Lower lobe of right lung (tissue), 2 donors: ENCODE data around the gene TEPSIN. TPM values are rescaled to one million over a fixed set of nuclear protein-coding genes. Genes with fewer than 3 reads are reported as not detected.

ENCODE experiments used
- ATAC-seq, 2 donors: fragments of 200-7000 bp; cut with Tn5 transposase; one replicate each; pipeline ENCODE4 v1.9.1; 2020 to 2022; ENCODE audit warnings: mild to moderate bottlenecking in 2 of 2, moderate library complexity in 2 of 2
- DNase-seq: peaks from one replicate; pipeline ENCODE4 v3.0.0-alpha.2; 2020
- H3K27ac ChIP-seq: fragments of 200-600 bp; one replicate; pipeline ENCODE4 v1.8.0; 2022
- H3K27me3 ChIP-seq: fragments of 200-600 bp; one replicate; pipeline ENCODE4 v1.8.0; 2022; ENCODE audit warnings: low read depth
- H3K36me3 ChIP-seq: fragments of 200-600 bp; one replicate; pipeline ENCODE4 v1.8.0; 2022; ENCODE audit warnings: mild to moderate bottlenecking
- H3K4me1 ChIP-seq: fragments of 200-600 bp; one replicate; pipeline ENCODE4 v1.8.0; 2022
- H3K4me3 ChIP-seq: fragments of 200-600 bp; one replicate; pipeline ENCODE4 v1.8.0; 2022; ENCODE audit warnings: mild to moderate bottlenecking
- H3K9me3 ChIP-seq: fragments of 200-600 bp; one replicate; pipeline ENCODE4 v1.8.0; 2022
- CTCF ChIP-seq: fragments of 200-600 bp; IDR thresholded peaks from one replicate; pipeline ENCODE4 v1.8.0; 2022; ENCODE audit warnings: antibody characterized with exemption, mild to moderate bottlenecking
- intact Hi-C: fragments of 100-400 bp; cut with DNase I; formaldehyde crosslinking; loops from one replicate; pipeline ENCODE4 v1.11.0; 2022
- total RNA-seq: library from RNA; stranded (reverse); fragmentation: NEBNext Ultra II Directional; extraction: Animal tissue kit (Norgen Biotek cat#: 25700); gene quantifications from one replicate; pipeline ENCODE4 v1.2.1, GENCODE V29; 2021
- donor health status: DM: no; HTN: yes; CAD: no; lungs with severe emphysema.

The TEPSIN gene
- total RNA-seq, 1 donor from 2014 or later, result 43.2 TPM

DNA sequence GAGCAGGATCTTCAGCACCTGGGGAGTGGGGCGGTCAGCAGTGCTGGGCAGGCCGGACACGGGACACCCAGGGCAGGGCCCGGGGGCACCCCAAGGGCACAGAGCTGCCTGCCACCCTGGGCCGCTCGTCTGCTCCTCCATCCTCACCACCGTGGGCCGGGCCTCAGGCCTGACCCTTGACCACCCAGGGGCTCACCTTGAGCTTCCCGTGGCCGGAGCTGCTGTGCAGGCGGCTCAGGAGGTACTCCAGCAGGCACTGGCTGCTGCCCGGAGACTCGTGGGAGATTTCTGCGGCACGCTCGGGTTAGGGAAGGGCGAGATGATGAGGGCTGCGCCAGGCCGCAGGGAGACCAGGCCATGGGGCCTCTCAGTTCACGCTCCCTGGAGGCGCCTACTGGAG lies 2.1 kb downstream of the TEPSIN start:
- intact Hi-C loops, result no loop called here
- peaks cover 34% of the 10 kb centered on the region for H3K36me3 ChIP-seq
- ATAC-seq, result no peak
- H3K27ac ChIP-seq, result no peak overlapping the region
- no peak for TF ChIP-seq CTCF
- H3K4me1 ChIP-seq, result peaks cover 33% of the 10 kb centered on the region
- no peak overlapping the region for H3K4me3 ChIP-seq
- no peaks in the 10 kb centered on the region for H3K9me3 ChIP-seq
- no peak for DNase-seq
- H3K27me3 ChIP-seq, result no peaks in the 10 kb centered on the region

DNA sequence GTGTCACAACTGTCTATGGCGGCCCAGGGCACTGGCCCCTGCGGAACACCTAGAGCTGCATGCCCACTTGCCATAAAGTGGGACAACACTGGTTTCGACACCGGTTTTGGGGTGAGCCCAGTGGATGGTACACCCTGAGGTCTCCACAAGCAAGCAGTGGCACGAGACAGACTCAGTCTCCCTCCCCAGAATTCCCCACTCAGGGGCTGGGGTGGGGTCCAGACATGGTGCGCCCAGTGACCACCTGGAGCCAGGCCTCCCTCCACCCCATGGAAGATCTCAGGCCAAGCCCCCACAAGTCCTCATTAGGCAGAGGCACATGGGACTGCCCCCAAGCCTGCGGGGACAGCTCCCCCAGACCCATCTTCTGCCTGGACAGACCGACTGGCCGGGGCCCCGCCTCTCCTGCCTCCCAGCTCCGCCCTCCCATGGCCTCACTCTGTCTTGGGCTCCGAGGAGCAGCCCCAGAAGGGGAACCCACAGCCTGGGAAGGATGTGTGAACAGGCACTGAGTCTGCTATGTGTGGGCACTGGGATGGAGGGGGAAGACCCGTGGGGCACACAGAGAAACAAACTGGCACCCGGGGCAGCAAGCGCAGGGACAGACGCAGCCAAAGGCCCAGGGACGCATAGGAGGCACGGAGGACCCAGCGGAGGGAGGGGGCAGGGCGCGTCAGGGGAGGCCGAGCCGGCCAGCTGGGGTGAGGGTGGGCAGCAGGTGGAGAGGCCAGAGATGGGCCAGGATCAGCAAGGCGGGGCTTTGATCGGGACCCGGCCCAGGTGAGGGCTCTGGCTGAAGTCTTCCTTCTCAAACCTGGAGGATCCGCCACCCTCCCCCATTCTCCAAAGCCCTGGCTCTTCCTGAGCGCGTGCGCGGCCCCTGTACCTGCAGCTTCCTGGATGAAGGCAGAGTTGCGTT lies 2.8 kb downstream of the TEPSIN start:
- H3K36me3 ChIP-seq, result peaks cover 39% of the 10 kb centered on the region
- no peak overlapping the region for H3K27ac ChIP-seq
- peaks cover 33% of the 10 kb centered on the region for H3K4me1 ChIP-seq
- intact Hi-C loops, result no loop called here
- H3K4me3 ChIP-seq, result no peak overlapping the region
- H3K27me3 ChIP-seq, result no peaks in the 10 kb centered on the region
- DNase-seq (no peak), ATAC-seq (no peak)
- no peak for TF ChIP-seq CTCF
- H3K9me3 ChIP-seq, result no peaks in the 10 kb centered on the region

DNA sequence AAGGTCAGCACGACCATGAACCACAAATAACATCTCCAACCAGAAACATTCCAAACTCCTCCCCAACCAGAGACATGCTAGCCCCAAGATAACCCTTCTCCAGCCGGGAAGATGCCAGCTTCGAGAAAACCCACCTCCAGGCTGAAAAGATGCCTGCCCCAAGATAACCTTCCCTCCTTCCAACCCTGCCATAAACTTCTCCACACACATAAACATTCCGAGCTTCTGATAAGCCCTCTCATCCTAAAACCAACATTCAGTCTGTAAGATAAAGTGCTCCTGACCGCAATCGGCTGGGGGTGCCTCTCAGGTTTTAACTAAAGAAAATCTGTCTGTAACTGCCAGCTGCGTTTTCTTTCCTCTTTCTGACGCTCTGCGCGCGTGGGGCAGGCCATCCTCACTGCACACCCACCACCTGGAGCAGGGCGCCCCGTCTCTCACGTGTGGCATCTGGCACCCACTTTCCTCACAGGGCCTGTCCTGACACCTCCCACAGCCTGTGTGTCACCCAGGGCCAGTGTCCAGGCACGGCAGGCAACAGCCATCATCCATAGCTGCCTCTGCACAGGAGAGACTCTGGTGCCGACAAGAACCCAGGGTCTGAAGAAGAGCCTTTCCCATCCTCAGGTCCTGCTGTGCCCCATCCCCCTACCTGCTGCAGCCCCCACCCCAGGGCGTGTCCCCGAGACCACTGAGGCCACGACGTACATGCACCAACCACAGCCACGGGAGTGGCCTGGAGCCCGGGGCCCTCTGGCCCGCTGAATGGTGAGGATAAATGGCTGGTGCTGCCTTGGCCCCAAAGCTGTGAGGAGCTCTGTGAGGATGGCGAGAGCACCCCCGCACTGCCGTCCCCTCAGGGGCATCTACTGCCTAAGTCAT lies 3.7 kb downstream of the TEPSIN start:
- no peaks in the 10 kb centered on the region for H3K9me3 ChIP-seq
- peaks cover 44% of the 10 kb centered on the region for H3K36me3 ChIP-seq
- H3K4me1 ChIP-seq, result peaks cover 27% of the 10 kb centered on the region
- intact Hi-C loops, result no loop called here
- no peak for ATAC-seq
- DNase-seq, result no peak
- no peak overlapping the region for H3K4me3 ChIP-seq
- H3K27me3 ChIP-seq, result no peaks in the 10 kb centered on the region
- TF ChIP-seq CTCF, result no peak
- H3K27ac ChIP-seq, result no peak overlapping the region

DNA sequence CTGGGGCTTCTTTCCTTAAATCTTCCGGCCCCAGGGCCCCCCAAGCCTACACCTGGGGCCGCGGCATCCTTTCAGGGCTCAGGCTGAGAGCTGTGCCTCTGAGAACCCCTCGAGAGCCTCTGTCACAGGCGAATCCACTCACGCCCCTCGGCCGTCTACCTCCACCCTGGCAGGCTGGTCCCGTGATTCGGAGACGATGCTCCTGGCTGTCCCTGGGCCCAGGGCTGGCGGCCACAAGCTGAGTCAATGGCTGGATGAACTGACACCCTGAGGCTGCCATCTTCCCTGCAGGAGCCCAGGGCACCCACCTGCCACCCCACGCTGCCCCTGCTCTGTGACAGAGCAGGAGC lies 4.4 kb downstream of the TEPSIN start:
- H3K4me3 ChIP-seq, result no peak overlapping the region
- intact Hi-C loops, result no loop called here
- H3K4me1 ChIP-seq, result peaks cover 24% of the 10 kb centered on the region
- no peak for ATAC-seq
- no peaks in the 10 kb centered on the region for H3K9me3 ChIP-seq
- no peak for TF ChIP-seq CTCF
- H3K27me3 ChIP-seq, result no peaks in the 10 kb centered on the region
- peaks cover 51% of the 10 kb centered on the region for H3K36me3 ChIP-seq
- DNase-seq, result no peak
- H3K27ac ChIP-seq, result no peak overlapping the region

DNA sequence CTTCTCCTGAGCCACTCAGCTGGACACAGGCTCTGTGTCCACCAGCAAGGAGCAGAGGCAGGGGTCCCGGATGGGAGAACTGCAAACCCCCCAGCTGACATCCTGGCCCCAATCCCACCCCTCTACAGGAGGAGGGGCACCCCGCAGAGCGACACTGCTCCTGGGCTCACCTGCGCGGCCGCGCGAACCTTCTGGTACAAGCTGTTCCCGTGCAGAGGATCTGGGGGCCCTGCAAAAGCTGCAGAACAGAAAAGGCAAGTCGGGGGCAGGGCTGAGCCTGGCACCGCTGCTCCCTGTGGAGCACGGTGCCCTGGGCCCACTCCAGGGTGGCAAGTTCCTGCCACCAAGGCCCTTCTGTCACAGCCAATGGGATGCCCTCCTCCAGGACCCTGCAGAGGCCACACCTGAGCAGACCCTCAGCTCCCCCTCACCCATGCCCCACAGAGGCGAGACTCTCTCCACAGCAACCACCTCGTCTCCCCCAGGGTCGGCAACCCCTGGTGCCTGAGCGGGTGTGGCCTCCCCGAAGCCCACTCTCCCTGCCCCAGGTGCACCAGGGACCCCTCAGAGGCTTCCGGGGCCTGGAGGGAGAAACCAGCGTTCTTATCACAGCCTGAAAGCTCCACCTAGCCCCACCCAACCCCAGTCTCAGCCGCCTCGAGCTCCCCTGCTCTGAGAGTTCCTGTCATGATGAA lies 4.9 kb downstream of the TEPSIN start:
- DNase-seq (no peak), ATAC-seq (no peak)
- Histone ChIP-seq H3K27ac (no peak overlapping the region), H3K9me3 (no peaks in the 10 kb centered on the region), H3K36me3 (peaks cover 56% of the 10 kb centered on the region), H3K4me1 (peaks cover 29% of the 10 kb centered on the region), H3K4me3 (no peak overlapping the region), H3K27me3 (no peaks in the 10 kb centered on the region)
- TF ChIP-seq CTCF, result no peak
- intact Hi-C loops, result no loop called here
